HepG2 (cell line): Measurements from ENCODE around the gene NOVA2. TPM values are rescaled to one million over a fixed set of nuclear protein-coding genes. Genes with fewer than 3 reads are reported as not detected.
A peak's percentile ranks its signal among the peaks of the same experiment; 100 is the strongest.

Experiments used
- ADNP ChIP-seq: sonication (generic); formaldehyde crosslinking; IDR thresholded peaks from 2 replicates; pipeline ENCODE4 v1.4.0; 2020; ENCODE audit warnings: missing genetic modification reagents
- ARNT ChIP-seq: fragments of 450-650 bp; IDR thresholded peaks from 2 replicates; pipeline ENCODE4 v1.6.1; 2017
- ETV5 ChIP-seq: IDR thresholded peaks from 2 replicates; pipeline ENCODE4 v1.6.1; 2018; ENCODE audit warnings: missing biosample characterization, missing genetic modification reagents, inconsistent platforms, borderline replicate concordance
- ETV6 ChIP-seq: sonication (generic); formaldehyde crosslinking; conservative IDR thresholded peaks from 2 replicates; pipeline ENCODE4 v1.4.0; 2020; ENCODE audit warnings: missing genetic modification reagents
- FLYWCH1 ChIP-seq: sonication (generic); formaldehyde crosslinking; IDR thresholded peaks from 2 replicates; pipeline ENCODE4 v1.8.1; 2023; ENCODE audit warnings: mild to moderate bottlenecking, missing genetic modification reagents
- FOXA1 ChIP-seq, 2 experiments: fragments of 450-650 bp in 1 of 2; sonication (generic) in 1 of 2; formaldehyde crosslinking in 1 of 2; IDR thresholded peaks; 2 replicates each; pipeline versions ENCODE4 v1.4.0 to v1.6.1; 2016 to 2020; ENCODE audit warnings: missing genetic modification reagents in 1 of 2
- HOXA9 ChIP-seq: sonication (generic); formaldehyde crosslinking; IDR thresholded peaks from 2 replicates; pipeline ENCODE4 v1.8.1; 2022; ENCODE audit warnings: missing genetic modification reagents, mild to moderate bottlenecking, moderate library complexity, borderline replicate concordance
- IKZF5 ChIP-seq: IDR thresholded peaks from 2 replicates; pipeline ENCODE4 v1.6.1; 2018; ENCODE audit warnings: missing genetic modification reagents, mild to moderate bottlenecking, missing compliant biosample characterization
- KAT8 ChIP-seq: IDR thresholded peaks from 2 replicates; pipeline ENCODE4 v1.6.1; 2016; ENCODE audit warnings: missing genetic modification reagents, missing compliant biosample characterization
- KDM1A ChIP-seq: IDR thresholded peaks from 2 replicates; pipeline ENCODE4 v1.6.1; 2016; ENCODE audit warnings: missing compliant biosample characterization
- PBX2 ChIP-seq: IDR thresholded peaks from 2 replicates; pipeline ENCODE4 v1.6.1; 2016; ENCODE audit warnings: control low read depth
- PHF20 ChIP-seq: sonication (generic); formaldehyde crosslinking; IDR thresholded peaks from 2 replicates; pipeline ENCODE4 v1.5.0; 2020; ENCODE audit warnings: mild to moderate bottlenecking, missing genetic modification reagents
- PLSCR1 ChIP-seq: sonication (generic); formaldehyde crosslinking; IDR thresholded peaks from 2 replicates; pipeline ENCODE4 v1.5.0; 2020; ENCODE audit warnings: missing genetic modification reagents, mild to moderate bottlenecking, borderline replicate concordance
- RFX1 ChIP-seq: fragments of 450-650 bp; IDR thresholded peaks from 2 replicates; pipeline ENCODE4 v1.6.1; 2017
- SETDB1 ChIP-seq: sonication (generic); formaldehyde crosslinking; IDR thresholded peaks from 2 replicates; pipeline ENCODE4 v1.5.1; 2020; ENCODE audit warnings: missing genetic modification reagents, mild to moderate bottlenecking, borderline replicate concordance
- SMAD9 ChIP-seq: sonication (generic); formaldehyde crosslinking; IDR thresholded peaks from 2 replicates; pipeline ENCODE4 v1.5.1; 2020; ENCODE audit warnings: mild to moderate bottlenecking, missing genetic modification reagents
- SUZ12 ChIP-seq: fragments of 150-350 bp; IDR thresholded peaks from 2 replicates; pipeline ENCODE4 v1.6.1; 2014; ENCODE audit warnings: low read depth, low read length
- ZBTB4 ChIP-seq: sonication (generic); formaldehyde crosslinking; IDR thresholded peaks from 2 replicates; pipeline ENCODE4 v1.4.0; 2020; ENCODE audit warnings: missing genetic modification reagents, mild to moderate bottlenecking, borderline replicate concordance
- ZMYM2 ChIP-seq: sonication (generic); formaldehyde crosslinking; IDR thresholded peaks from 2 replicates; pipeline ENCODE4 v1.8.0; 2022; ENCODE audit warnings: mild to moderate bottlenecking, missing genetic modification reagents
- ZNF34 ChIP-seq: sonication (generic); formaldehyde crosslinking; IDR thresholded peaks from 2 replicates; pipeline ENCODE4 v1.4.0; 2020; ENCODE audit warnings: mild to moderate bottlenecking, missing genetic modification reagents, borderline replicate concordance
- ZNF615 ChIP-seq: sonication (generic); formaldehyde crosslinking; IDR thresholded peaks from 2 replicates; pipeline ENCODE4 v1.5.0; 2020; ENCODE audit warnings: mild to moderate bottlenecking, missing genetic modification reagents, borderline replicate concordance
- ZNF644 ChIP-seq: IDR thresholded peaks from 2 replicates; pipeline ENCODE4 v1.6.1; 2016; ENCODE audit warnings: low read depth
- ZNF740 ChIP-seq: sonication (generic); formaldehyde crosslinking; IDR thresholded peaks from 2 replicates; pipeline ENCODE4 v1.4.0; 2020; ENCODE audit warnings: missing genetic modification reagents
- ZNF773 ChIP-seq: sonication (generic); formaldehyde crosslinking; IDR thresholded peaks from 2 replicates; pipeline ENCODE4 v1.4.0; 2020; ENCODE audit warnings: missing genetic modification reagents, borderline replicate concordance
- polyA plus RNA-seq, 8 experiments: library from polyadenylated mRNA; depleted of rRNA in 3 of 8; stranded (reverse) in 7 of 8; unstranded in 1 of 8; fragments of >200 nt; fragmentation: Illumina TruSeq in 4 of 8; extraction: Trizol in 4 of 8; gene quantifications; 2 replicates each; pipeline versions ENCODE4 v1.2.1 to v1.2.3, GENCODE V29; 2011 to 2016; ENCODE audit warnings: low read depth in 4 of 8, missing spikeins in 1 of 8, mixed read lengths in 1 of 8; ENCODE audit not compliant: insufficient read depth in 1 of 8
- total RNA-seq, 5 experiments: library from RNA; depleted of rRNA; stranded (reverse); fragments of >200 nt; fragmentation: Illumina TruSeq; extraction: Trizol; gene quantifications; 2 replicates each; pipeline ENCODE4 v1.2.3, GENCODE V29; 2016; ENCODE audit warnings: low read depth in 1 of 5

NOVA2 gene
- total and polyA plus RNA-seq, 2 of the 13 experiments (the other 11 are each of a cell fraction or from before 2014, with no cell fraction given), result not detected

GRCh38 chr19:45885556-45886426 lies 87.9 kb downstream of the NOVA2 start, which contains the start of gene IRF2BP1 (continued):
- no peak for TF ChIP-seq ZBTB4 (CRISPR knock-in tag)
- no peak for TF ChIP-seq PBX2 (CRISPR knock-in tag)
- TF ChIP-seq ZNF773 (CRISPR knock-in tag), result peak; percentile 68; the same call in 1 of the 2 replicates
- TF ChIP-seq ZNF644 (CRISPR knock-in tag), result no peak
- no peak for TF ChIP-seq ARNT
- no peak for TF ChIP-seq ZMYM2
- TF ChIP-seq ZNF615 (CRISPR knock-in tag), result no peak
- peak; percentile 36; the same call in 1 of the 2 replicates for TF ChIP-seq HOXA9 (CRISPR knock-in tag)
- TF ChIP-seq KAT8, result 0 out of 2 replicates have a peak, but pooled peaks have one; percentile 27
- no peak; the same call in 1 of the 2 replicates for TF ChIP-seq PHF20
- no peak; the same call in 1 of the 2 replicates for TF ChIP-seq ZNF740 (CRISPR knock-in tag)
- no peak for TF ChIP-seq ETV6 (CRISPR knock-in tag)
- 0 out of 2 replicates have a peak, but pooled peaks have one; percentile 38 for TF ChIP-seq FLYWCH1 (CRISPR knock-in tag)
- peak; percentile 67 for TF ChIP-seq SUZ12
- no peak for TF ChIP-seq ETV5 (CRISPR knock-in tag)
- no peak; the same call in 1 of the 2 replicates for TF ChIP-seq ZNF34 (CRISPR knock-in tag)
- 0 out of 2 replicates have a peak, but pooled peaks have one; percentile 31 for TF ChIP-seq PLSCR1 (CRISPR knock-in tag)
- TF ChIP-seq FOXA1 (IDR thresholded peaks at IDR 0.05), result no peak
- TF ChIP-seq FOXA1 (CRISPR knock-in tag; IDR thresholded peaks at IDR 0.05), result no peak
- no peak for TF ChIP-seq ADNP (CRISPR knock-in tag)
- TF ChIP-seq KDM1A (CRISPR knock-in tag), result no peak
- no peak for TF ChIP-seq IKZF5 (CRISPR knock-in tag)
- TF ChIP-seq SMAD9 (CRISPR knock-in tag), result no peak
- TF ChIP-seq RFX1, result no peak
- no peak for TF ChIP-seq SETDB1 (CRISPR knock-in tag)
